ENCODE data around the gene POM121L2. TPM values are rescaled to one million over a fixed set of nuclear protein-coding genes. Genes with fewer than 3 reads are reported as not detected.

POM121L2 gene
- total and polyA plus RNA-seq, 9 of the 15 experiments (the other 6 are each of a cell fraction or from before 2014, with no cell fraction given), result 0.23 to 0.45 TPM; not detected in 7

GRCh38 chr6:27275025-27275956 is 36.8 kb downstream of the POM121L2 start (continued):
- no peak for TF ChIP-seq E2F8 (IDR thresholded peaks at IDR 0.05; ENCODE audit: low read depth, partially characterized antibody)
- peak; percentile 24; the same call in 1 of the 2 replicates for TF ChIP-seq ZNF384 (IDR thresholded peaks at IDR 0.05; ENCODE audit: low read depth, low read length)
- no peak for TF ChIP-seq FOXA1 (IDR thresholded peaks at IDR 0.05; ENCODE audit: borderline replicate concordance)
- no peak for TF ChIP-seq ZNF561 (CRISPR knock-in tag; conservative IDR thresholded peaks at IDR 0.05)
- no peak for TF ChIP-seq POLR2AphosphoS2 (IDR thresholded peaks at IDR 0.05; ENCODE audit: low read length)
- no peak for TF ChIP-seq NCOA1 (IDR thresholded peaks at IDR 0.05; ENCODE audit: low read depth)
- TF ChIP-seq RREB1 (CRISPR knock-in tag; IDR thresholded peaks at IDR 0.05), result no peak
- no peak for TF ChIP-seq POLR2A (conservative IDR thresholded peaks at IDR 0.05)
- TF ChIP-seq HDAC8 (tag; IDR thresholded peaks at IDR 0.05), result no peak
- TF ChIP-seq HDAC2 (IDR thresholded peaks at IDR 0.05), result peak; percentile 40; the same call in 1 of the 2 replicates
- no peak for TF ChIP-seq NCOA4 (IDR thresholded peaks at IDR 0.05; ENCODE audit: partially characterized antibody)
- no peak for TF ChIP-seq NEUROD1 (IDR thresholded peaks at IDR 0.05; ENCODE audit: borderline replicate concordance, low read depth, low read length, partially characterized antibody)
- TF ChIP-seq PATZ1 (CRISPR knock-in tag; IDR thresholded peaks at IDR 0.05; ENCODE audit: borderline replicate concordance), result no peak
- TF ChIP-seq TRIM25 (IDR thresholded peaks at IDR 0.05; ENCODE audit: borderline replicate concordance), result no peak
- TF ChIP-seq CXXC5 (CRISPR knock-in tag; IDR thresholded peaks at IDR 0.05), result peak; percentile 65
